ENCODE data around the gene RAB5B.
"Not testable (repeated sequence)": the region's sequence is repeated elsewhere in the genome, so short reads cannot be mapped to it uniquely, and the experiment has no call there.

RAB5B gene

DNA sequence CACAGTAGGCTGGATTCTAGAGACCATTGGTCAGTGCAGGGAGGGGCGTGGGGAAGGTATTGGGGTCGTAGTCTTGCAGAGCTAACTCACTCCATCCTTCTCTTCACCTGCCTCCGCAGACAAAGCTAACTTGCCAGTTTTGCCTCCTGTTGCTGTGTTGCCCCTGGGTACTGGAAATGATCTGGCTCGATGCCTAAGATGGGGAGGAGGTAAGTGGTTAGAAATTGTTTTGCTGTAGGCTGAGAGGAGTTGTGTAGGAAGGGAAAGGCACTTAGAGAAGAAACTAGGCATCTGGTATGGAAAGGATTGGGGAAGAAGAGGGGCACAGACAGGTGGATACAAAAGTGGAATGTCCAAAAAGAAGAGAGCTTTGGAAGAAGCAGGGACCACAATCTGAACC is 31.8 kb upstream of the RAB5B start:
- no peak for DNase-seq

GRCh38 chr12:55942577-55943136 is 31.2 kb upstream of the RAB5B start:
- no peak for DNase-seq

DNA sequence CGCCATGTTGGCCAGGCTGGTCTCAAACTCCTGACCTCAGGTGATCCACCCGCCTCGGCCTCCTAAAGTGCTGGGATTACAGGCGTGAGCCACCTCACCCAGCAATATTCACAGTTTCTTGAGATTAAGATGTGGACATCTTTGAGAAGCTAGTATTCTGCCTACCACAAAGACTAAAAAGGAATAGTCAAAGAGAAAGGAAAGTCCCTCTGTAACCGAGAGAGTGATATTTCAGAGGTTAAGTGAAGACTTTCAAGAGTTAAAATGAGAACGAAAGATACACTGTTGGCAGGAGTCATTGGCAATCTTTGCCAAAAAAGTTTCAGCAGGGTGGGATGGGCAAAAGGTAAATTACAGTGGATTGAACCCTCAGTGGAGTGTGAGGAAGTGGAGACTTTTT is 27.3 kb upstream of the RAB5B start:
- no peak for DNase-seq

GRCh38 chr12:55955344-55955743 is 18.5 kb upstream of the RAB5B start:
- no peak for DNase-seq

DNA sequence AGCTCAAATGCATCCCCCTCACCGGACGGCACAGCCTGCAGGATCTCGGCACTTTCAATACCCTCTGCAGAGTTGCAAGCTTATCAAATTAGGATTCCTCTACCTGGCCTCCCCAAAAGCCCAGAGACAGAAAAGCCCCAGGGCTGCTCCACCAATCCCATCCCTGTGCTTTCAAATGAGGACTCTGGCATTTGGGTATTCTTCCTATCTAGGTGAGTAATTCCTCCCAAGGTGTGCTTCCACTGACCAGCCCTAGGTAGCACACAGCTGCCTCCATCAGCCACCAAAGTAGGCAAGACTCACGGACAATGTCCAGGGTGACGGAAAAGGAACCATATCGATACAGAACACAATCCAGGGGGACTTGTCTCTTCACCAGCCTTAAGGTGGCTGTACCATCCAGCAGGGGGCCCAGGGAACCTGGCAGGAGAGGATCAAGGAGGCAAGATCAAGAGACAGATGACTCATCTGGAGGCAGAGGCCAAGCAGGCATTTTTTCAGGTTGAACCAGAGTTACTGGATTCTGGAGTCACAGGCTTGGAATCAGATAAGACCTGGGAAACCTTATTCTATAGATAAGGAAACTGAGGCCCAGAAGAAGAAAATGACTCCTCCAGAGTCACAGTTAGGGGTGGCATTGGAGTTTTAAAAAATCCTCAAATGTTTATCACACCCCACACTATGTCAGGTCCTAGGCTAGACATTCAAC is 17.9 kb upstream of the RAB5B start:
- DNase-seq, result peak; percentile 8

GRCh38 chr12:55957106-55957859 is 16.6 kb upstream of the RAB5B start:
- no peak for DNase-seq

DNA sequence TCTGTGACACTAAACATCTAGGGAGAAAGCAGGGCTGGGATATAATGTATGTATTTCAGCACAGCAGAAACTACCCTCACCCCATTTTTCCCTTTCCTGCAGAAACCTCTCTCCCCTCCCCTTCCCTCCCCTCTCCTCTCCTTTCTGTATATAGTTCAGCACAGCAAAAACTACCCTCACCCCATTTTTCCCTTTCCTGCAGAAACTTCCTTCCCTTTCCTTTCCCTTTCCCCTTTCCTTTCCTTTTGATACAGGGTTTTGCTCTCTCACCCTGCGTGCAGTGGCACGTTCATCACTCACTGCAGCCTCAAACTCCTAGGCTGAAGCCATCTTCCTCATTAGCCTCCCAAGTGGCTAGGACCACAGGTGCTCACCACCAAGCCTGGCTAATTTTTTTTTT is 10.1 kb upstream of the RAB5B start:
- no peak for DNase-seq

DNA sequence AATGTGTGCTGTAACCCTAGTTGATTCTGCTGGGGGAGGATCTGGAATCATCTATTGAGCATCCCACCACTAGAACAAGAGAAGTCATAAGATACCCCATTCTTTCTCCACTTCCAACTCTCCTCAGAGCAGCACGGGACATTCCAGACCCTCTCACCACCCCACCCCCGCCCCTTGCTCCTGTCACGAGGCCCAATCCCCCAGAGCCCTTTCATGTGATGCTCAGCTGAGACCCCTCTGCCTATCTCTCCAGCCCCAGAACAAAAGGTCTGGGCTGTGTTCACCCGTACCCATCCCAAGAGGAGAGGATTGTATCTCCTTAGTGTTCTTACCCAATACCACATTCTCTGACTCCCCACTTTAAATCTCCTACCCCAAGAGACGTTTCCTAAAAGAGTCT is 8.6 kb upstream of the RAB5B start:
- no peak for DNase-seq

GRCh38 chr12:55965941-55966407 is 7.9 kb upstream of the RAB5B start, which contains the start of gene PMEL:
Gene PMEL, minus strand, starts transcription at chr12:55966042. Its CDS starts 31 bp downstream, at chr12:55966011.
- DNase-seq, result no peak

GRCh38 chr12:55966408-55967281 is 7.2 kb upstream of the RAB5B start, which contains the start of gene CDK2:
Gene CDK2, plus strand, starts transcription at chr12:55966830. Its CDS starts 179 bp downstream, at chr12:55967009.
- peak; percentile 72 for DNase-seq

- no peak for DNase-seq
These were observed 4.5 kb upstream of the RAB5B start for GRCh38 chr12:55969356-55969755.

DNA sequence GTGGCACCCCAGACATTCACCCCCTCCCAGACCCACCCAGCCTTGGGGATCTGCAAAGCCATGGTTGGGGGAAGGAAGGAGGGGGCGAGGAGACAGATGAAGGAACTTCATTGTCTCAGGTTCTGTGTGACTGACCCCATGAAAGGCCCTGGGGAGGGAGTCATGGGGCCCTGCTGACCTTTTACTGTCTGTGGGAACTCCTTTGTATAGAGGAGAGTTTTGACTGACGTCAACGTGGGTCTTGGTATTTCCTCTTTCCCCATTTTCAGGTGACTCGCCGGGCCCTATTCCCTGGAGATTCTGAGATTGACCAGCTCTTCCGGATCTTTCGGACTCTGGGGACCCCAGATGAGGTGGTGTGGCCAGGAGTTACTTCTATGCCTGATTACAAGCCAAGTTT is 3.1 kb upstream of the RAB5B start:
- DNase-seq, result no peak

- DNase-seq, result no peak
These were observed 1.8 kb upstream of the RAB5B start for GRCh38 chr12:55972042-55972441.

GRCh38 chr12:55972456-55972855 is 1.4 kb upstream of the RAB5B start:
- DNase-seq, result no peak

DNA sequence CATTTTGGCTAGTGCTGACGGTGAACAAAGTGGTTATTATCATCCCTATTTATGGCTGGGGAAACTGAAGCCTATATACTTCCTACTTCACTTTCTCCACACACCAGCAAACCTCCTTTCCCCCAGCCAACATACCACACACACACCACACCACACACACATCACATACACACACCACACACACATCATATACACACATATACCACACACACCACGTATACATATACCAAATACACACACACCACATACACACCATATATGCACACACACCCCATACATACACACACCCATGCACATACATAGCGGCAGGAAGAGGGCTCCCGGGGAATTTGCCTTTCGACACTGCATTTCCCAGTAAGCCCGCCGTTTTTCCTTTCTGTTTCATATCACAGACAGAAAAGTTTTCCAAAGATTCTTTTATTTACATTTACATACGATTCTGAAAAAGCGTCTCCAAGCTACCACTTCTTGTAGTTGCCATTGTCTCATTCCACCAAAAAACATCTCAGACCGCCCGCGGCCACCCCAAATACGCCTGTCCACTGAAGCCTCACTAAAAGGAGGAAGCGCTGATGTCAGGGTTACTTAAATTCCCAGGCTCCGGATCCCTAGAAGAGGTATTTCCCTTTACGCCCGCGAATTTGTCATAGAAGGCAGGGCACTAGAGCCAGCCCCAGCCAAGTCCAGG is 823 bp upstream of the RAB5B start:
- DNase-seq, result no peak

DNA sequence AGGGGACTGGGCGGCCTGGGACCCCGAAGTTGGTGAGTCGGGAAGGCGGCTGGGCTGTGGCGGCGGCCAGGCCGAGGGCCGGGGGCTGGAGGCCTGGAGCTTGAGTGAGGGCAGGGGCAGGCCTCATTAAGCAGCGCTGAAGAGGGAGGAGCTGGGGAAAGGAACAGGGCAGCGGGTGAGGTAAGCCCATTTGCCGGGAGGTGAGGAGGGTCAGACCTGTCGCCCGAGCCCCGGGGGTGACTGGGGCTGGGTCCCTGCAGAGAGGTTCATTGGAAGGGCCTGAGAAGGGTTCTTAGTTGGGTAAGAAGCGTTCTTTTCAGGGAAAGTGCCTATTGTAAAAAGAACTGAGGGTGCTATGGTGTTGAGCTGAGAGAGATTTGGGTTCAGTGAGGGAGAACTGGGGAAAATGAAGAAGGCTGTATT is 441 bp downstream of the RAB5B start:
- DNase-seq, result no peak

GRCh38 chr12:55978393-55978792 is 4.5 kb downstream of the RAB5B start:
- DNase-seq, result no peak

GRCh38 chr12:55979069-55979468 is 5.2 kb downstream of the RAB5B start:
- no peak for DNase-seq

GRCh38 chr12:55981882-55982281 is 8.0 kb downstream of the RAB5B start:
- not testable (repeated sequence) for DNase-seq

- DNase-seq, result peak; percentile 16
These were observed 8.6 kb downstream of the RAB5B start for GRCh38 chr12:55982319-55982936.

DNA sequence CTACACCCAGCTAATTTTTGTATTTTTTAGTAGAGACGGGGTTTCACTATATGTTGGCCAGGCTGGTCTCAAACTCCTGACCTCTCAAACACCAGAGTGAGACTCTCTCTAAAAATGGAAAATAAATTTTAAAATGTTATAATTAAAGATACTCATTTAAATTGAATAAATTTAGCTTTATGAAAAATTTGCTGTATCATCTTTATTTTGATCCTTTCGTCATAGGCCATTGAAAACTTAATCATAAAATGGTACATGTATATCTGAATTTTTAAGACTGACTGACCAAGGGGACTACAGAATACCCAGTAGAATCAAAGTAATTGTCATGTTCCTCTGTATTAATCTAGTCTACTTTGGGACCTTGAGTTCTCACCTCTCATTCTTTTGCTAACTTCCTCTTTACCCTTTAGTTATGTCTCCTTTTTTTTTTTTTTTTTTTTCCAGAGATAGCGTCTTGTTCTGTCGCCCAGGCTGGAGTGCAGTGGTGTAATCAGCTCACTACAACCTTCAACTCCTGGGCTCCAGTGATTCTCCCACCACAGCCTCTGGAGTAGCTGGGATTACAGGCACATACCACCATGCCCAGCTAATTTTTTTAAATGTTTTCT is 9.5 kb downstream of the RAB5B start:
- no peak for DNase-seq

Measured in GDM1 (cell line).